Fibroblast of the aortic adventitia (primary cell): ENCODE data around the gene NRXN3. TPM values are rescaled to one million over a fixed set of nuclear protein-coding genes. Genes with fewer than 3 reads are reported as not detected.

Source experiments
- DNase-seq: peaks from one replicate; pipeline ENCODE4 v3.0.0-alpha.2; 2010; ENCODE audit warnings: low read depth
- H3K4me3 ChIP-seq: 2 replicates; pipeline ENCODE4 v1.5.1; 2011; ENCODE audit warnings: low read depth, mild to moderate bottlenecking, control low read depth, low read length, moderate library complexity
- CTCF ChIP-seq: IDR thresholded peaks from 2 replicates; pipeline ENCODE4 v1.5.1; 2011; ENCODE audit warnings: mild to moderate bottlenecking, low read length, control low read depth, inconsistent platforms; ENCODE audit not compliant: insufficient read depth
- total RNA-seq: library from RNA; depleted of rRNA; stranded (reverse); fragments of >200 nt; gene quantifications from 2 replicates; pipeline ENCODE4 v1.2.3, GENCODE V29; 2012; ENCODE audit warnings: low replicate concordance

Gene NRXN3
- total RNA-seq, 1 donor, result 0.18 TPM

GRCh38 chr14:79639613-79640012 is 1469.4 kb downstream of the NRXN3 start:
- H3K4me3 ChIP-seq, result no peak overlapping the region
- no peak for TF ChIP-seq CTCF
- DNase-seq, result no peak

DNA sequence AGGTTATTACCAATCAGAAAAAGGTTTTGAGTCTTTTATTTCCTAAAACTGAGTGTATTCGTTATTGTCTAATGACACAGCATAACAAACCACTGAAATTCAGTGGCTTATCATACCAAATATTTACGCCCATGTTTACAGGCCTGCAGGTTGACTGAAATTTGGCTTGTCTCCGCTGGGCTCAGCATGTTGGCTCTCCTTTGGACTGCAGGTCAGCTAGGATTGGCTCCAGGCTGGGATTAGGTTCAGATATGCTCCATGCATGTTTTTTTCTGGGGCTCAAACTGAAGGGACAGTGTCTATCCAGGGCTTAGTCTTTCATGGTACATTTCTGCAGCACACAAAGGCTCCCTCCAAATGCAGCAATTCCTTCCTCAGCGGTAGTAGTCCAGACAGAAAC is 1471.2 kb downstream of the NRXN3 start:
- DNase-seq, result no peak
- no peak for TF ChIP-seq CTCF
- no peak overlapping the region for H3K4me3 ChIP-seq

DNA sequence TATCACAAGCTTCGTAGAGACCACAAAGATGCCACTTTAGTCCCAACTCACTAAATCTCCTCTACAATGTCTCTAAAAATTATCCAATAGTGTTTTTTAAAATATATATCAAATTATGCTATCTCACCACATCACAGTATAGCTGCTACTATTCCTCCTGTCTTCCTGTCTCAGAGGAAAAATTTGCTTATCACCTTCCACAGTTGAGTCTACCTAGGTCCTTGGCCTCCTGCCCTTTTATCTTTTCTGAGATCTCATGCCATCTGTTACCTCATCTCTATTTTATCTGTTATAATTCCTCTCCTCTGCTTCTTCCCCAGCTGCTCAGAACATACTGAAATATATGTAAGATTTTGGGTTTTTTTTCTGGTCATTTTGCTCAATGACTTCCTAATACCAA is 1473.0 kb downstream of the NRXN3 start:
- H3K4me3 ChIP-seq, result no peak overlapping the region
- DNase-seq, result no peak
- no peak for TF ChIP-seq CTCF

DNA sequence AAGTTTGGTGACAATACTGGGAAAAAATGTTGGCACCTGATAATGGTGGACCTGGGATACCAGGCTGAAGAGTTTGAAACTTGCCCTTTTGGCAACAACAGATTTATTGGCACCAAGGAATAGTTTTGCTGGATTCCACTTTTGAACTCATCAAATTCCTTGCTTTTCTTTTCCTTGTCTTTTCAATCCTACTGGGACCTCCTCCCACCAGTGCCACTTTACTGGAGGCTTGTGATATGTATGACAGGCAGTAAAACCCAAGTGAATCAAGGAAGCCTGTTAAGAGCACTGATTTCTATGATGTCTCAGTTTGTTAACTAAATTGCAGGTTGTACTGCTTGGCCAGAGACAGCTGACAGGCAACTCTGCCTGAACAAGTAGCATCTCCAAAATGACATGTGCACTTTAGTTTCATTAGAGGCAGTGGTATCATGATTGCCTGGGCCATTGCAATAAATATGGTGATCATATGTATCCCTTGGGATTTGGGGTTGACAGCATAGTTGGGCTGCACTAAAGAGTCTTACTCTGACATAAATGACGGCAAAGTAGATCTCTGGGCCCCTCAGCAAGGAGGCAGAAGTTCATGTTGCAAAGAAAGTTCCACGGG is 1475.7 kb downstream of the NRXN3 start:
- DNase-seq, result no peak
- TF ChIP-seq CTCF, result no peak
- no peak overlapping the region for H3K4me3 ChIP-seq

- no peak for DNase-seq
- TF ChIP-seq CTCF, result no peak
- no peak overlapping the region for H3K4me3 ChIP-seq
These were observed 1479.7 kb downstream of the NRXN3 start for GRCh38 chr14:79649856-79650255.

GRCh38 chr14:79652513-79653307 is 1482.5 kb downstream of the NRXN3 start:
- DNase-seq, result no peak
- TF ChIP-seq CTCF, result no peak
- no peak overlapping the region for H3K4me3 ChIP-seq
